ENCODE measurements around the gene KRT84.

The KRT84 gene

DNA sequence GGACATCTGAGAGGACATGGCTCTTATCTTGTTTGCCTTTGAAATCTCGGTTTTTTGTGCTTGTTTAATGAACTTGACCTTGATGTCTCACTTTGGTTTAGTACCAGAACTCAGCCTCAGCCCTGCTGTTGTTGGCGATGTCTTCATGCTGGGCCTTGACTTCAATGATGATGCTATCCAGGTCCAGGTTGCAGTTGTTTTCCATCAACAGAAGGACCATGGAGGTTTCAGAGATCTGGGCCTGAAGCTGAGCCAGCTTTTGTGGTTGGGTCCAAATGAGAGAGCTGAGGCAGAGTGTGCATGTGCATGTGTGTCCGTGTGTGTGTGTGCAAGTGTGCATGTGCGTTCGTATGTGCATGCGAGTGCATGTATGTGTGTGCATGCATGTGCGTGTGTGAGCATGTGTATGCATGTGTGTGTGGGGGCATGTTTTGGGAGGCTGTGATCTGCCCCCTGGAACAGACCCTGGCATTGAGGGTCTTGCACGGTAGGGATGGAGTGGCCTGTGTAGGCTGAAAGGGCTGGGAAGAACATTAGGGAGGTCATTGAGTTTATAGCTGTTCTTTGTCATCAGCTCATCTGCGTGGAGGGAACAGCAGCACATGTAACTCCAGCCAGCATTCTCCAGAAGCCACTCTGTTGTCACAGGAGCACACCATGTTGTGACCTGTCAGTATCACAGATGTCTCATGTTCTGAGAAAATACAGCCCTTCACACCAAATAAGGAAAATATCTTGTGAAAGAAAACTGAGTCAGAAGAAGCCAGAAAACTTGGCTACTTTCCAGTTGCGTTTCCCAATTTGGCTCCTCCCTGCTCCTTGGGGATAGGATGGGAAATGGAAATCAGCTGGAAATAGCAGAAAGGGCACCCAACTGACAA lies 30.7 kb upstream of the KRT84 start:
- Histone ChIP-seq H3K27me3 (ENCODE audit: insufficient read depth, low read length, poor library complexity, severe bottlenecking) (no peaks in the 10 kb centered on the region), H3F3A (ENCODE audit: low read depth) (no peaks in the 10 kb centered on the region), H3K4me1 (ENCODE audit: insufficient read depth, low read length, poor library complexity, severe bottlenecking) (no peaks in the 10 kb centered on the region), H3K36me3 (ENCODE audit: insufficient read depth, low read length) (no peaks in the 10 kb centered on the region), H3K79me2 (ENCODE audit: insufficient read depth, low read length) (no peaks in the 10 kb centered on the region), H3K9ac (ENCODE audit: low read depth, low read length, poor library complexity, severe bottlenecking) (no peak overlapping the region), H3K4me3 (ENCODE audit: low read length, poor library complexity, severe bottlenecking) (no peak overlapping the region), H3K4me2 (ENCODE audit: low read depth, low read length, poor library complexity, severe bottlenecking) (no peak overlapping the region), H2AFZ (ENCODE audit: low read length) (no peak overlapping the region), H4K20me1 (ENCODE audit: insufficient read depth, low read length, poor library complexity, severe bottlenecking) (no peaks in the 10 kb centered on the region), H3K9me3 (ENCODE audit: insufficient read depth, low read depth, low read length) (no peaks in the 10 kb centered on the region), H3K9me2 (replicated peaks; ENCODE audit: low read depth, low read length) (no peaks in the 10 kb centered on the region)
- TF ChIP-seq EZH2phosphoT487 (IDR thresholded peaks at IDR 0.05; ENCODE audit: borderline replicate concordance) = no peak
- TF ChIP-seq CTCF (conservative IDR thresholded peaks at IDR 0.05; ENCODE audit: low read length) = no peak

GRCh38 chr12:52414936-52415335 lies 29.5 kb upstream of the KRT84 start:
- TF ChIP-seq CTCF (conservative IDR thresholded peaks at IDR 0.05; ENCODE audit: low read length) = no peak
- TF ChIP-seq EZH2phosphoT487 (IDR thresholded peaks at IDR 0.05; ENCODE audit: borderline replicate concordance) = no peak
- Histone ChIP-seq H3F3A (ENCODE audit: low read depth) (no peaks in the 10 kb centered on the region), H3K9me3 (ENCODE audit: insufficient read depth, low read depth, low read length) (no peaks in the 10 kb centered on the region), H3K9me2 (replicated peaks; ENCODE audit: low read depth, low read length) (no peaks in the 10 kb centered on the region), H3K27me3 (ENCODE audit: insufficient read depth, low read length, poor library complexity, severe bottlenecking) (no peaks in the 10 kb centered on the region), H3K4me3 (ENCODE audit: low read length, poor library complexity, severe bottlenecking) (no peak overlapping the region), H2AFZ (ENCODE audit: low read length) (no peak overlapping the region), H4K20me1 (ENCODE audit: insufficient read depth, low read length, poor library complexity, severe bottlenecking) (no peaks in the 10 kb centered on the region), H3K4me2 (ENCODE audit: low read depth, low read length, poor library complexity, severe bottlenecking) (no peak overlapping the region), H3K36me3 (ENCODE audit: insufficient read depth, low read length) (no peaks in the 10 kb centered on the region), H3K79me2 (ENCODE audit: insufficient read depth, low read length) (no peaks in the 10 kb centered on the region), H3K4me1 (ENCODE audit: insufficient read depth, low read length, poor library complexity, severe bottlenecking) (no peaks in the 10 kb centered on the region), H3K9ac (ENCODE audit: low read depth, low read length, poor library complexity, severe bottlenecking) (no peak overlapping the region)

GRCh38 chr12:52413782-52414345 lies 28.4 kb upstream of the KRT84 start:
- no peak overlapping the region for H3K9ac ChIP-seq (ENCODE audit: low read depth, low read length, poor library complexity, severe bottlenecking)
- H3K4me2 ChIP-seq (ENCODE audit: low read depth, low read length, poor library complexity, severe bottlenecking) = no peak overlapping the region
- H3F3A ChIP-seq (ENCODE audit: low read depth) = no peaks in the 10 kb centered on the region
- peak; percentile 37 for TF ChIP-seq CTCF (conservative IDR thresholded peaks at IDR 0.05; ENCODE audit: low read length)
- TF ChIP-seq EZH2phosphoT487 (IDR thresholded peaks at IDR 0.05; ENCODE audit: borderline replicate concordance) = no peak
- no peaks in the 10 kb centered on the region for H3K79me2 ChIP-seq (ENCODE audit: insufficient read depth, low read length)
- no peaks in the 10 kb centered on the region for H3K36me3 ChIP-seq (ENCODE audit: insufficient read depth, low read length)
- H3K9me2 ChIP-seq (replicated peaks; ENCODE audit: low read depth, low read length) = no peaks in the 10 kb centered on the region
- no peaks in the 10 kb centered on the region for H3K9me3 ChIP-seq (ENCODE audit: insufficient read depth, low read depth, low read length)
- no peak overlapping the region for H3K4me3 ChIP-seq (ENCODE audit: low read length, poor library complexity, severe bottlenecking)
- no peaks in the 10 kb centered on the region for H3K4me1 ChIP-seq (ENCODE audit: insufficient read depth, low read length, poor library complexity, severe bottlenecking)
- no peak overlapping the region for H2AFZ ChIP-seq (ENCODE audit: low read length)
- H4K20me1 ChIP-seq (ENCODE audit: insufficient read depth, low read length, poor library complexity, severe bottlenecking) = no peaks in the 10 kb centered on the region
- no peaks in the 10 kb centered on the region for H3K27me3 ChIP-seq (ENCODE audit: insufficient read depth, low read length, poor library complexity, severe bottlenecking)
